Right cardiac atrium (tissue), 5 donors: ENCODE results near the gene CLDN14. TPM values are rescaled to one million over a fixed set of nuclear protein-coding genes. Genes with fewer than 3 reads are reported as not detected.
A peak's percentile ranks its signal among the peaks of the same experiment; 100 is the strongest.

Experiments
- ATAC-seq, 2 donors: fragments of 200-7000 bp; cut with Tn5 transposase; one replicate each; pipeline versions ENCODE4 v1.8.0 to v1.9.1; 2020; ENCODE audit warnings: moderate library complexity in 2 of 2, mild to moderate bottlenecking in 1 of 2
- DNase-seq, 3 donors: peaks; one replicate each; pipeline ENCODE4 v3.0.0-alpha.2; 2020
- H3K27ac ChIP-seq: one replicate; pipeline ENCODE4 v1.5.1; 2013; ENCODE audit warnings: mild to moderate bottlenecking, low read length, control low read depth, moderate library complexity
- H3K27me3 ChIP-seq: one replicate; pipeline ENCODE4 v1.6.1; 2013; ENCODE audit not compliant: control insufficient read depth, insufficient read depth
- H3K4me1 ChIP-seq: one replicate; pipeline ENCODE4 v1.6.1; 2013; ENCODE audit warnings: low read length; ENCODE audit not compliant: control insufficient read depth, insufficient read depth
- H3K4me3 ChIP-seq: one replicate; pipeline ENCODE4 v1.5.1; 2013; ENCODE audit warnings: low read length, control low read depth
- H3K9me3 ChIP-seq: one replicate; pipeline ENCODE4 v1.6.1; 2013; ENCODE audit warnings: low read length; ENCODE audit not compliant: control insufficient read depth
- WGBS: extraction: QIAGEN DNeasy Blood & Tissue Kit; methylation state at CpG from one replicate; pipeline ENCODE4 v1.1.7; 2013; 5-methylcytosine and 5-hydroxymethylcytosine counted together
- intact Hi-C, 4 donors: fragments of 100-400 bp; cut with DNase I; formaldehyde crosslinking; loops; one replicate each; pipeline versions ENCODE4 v1.11.0 to v1.14.0; 2022 to 2023
- long read RNA-seq, 4 donors: library from polyadenylated mRNA; unstranded; transcript quantifications; one replicate each; pipeline ENCODE4 v2.0.0, GENCODE V29; 2020 to 2021
- polyA plus RNA-seq: library from polyadenylated mRNA; stranded (reverse); fragments of 200-250 nt; gene quantifications from one replicate; pipeline ENCODE4 v1.2.3, GENCODE V29; 2013
- total RNA-seq, 4 donors: library from RNA; stranded (reverse); fragmentation: NEBNext Ultra II Directional; extraction: Animal tissue kit (Norgen Biotek cat#: 25700); gene quantifications; one replicate each; pipeline ENCODE4 v1.2.1, GENCODE V29; 2021
- donor health status: healthy with polysubstance abuse.
- donor health status: DM: no; HTN: yes; CAD: no.
- donor health status: DM: no; HTN: no; CAD: no.
- donor health status: DM: no; HTN: yes; CAD: no; lungs with severe emphysema.
- donor health status: DM: yes; HTN: yes; CAD: no.

The CLDN14 gene
- total RNA-seq (not detected), polyA plus RNA-seq (not detected)
- long read RNA-seq, donor 1, partial matches to known transcripts: 0 of 2 reads
- long read RNA-seq, donor 1, other reads (novel, unspliced or antisense): 1 of 2 reads
- long read RNA-seq, donor 2: 0 reads
- long read RNA-seq, donor 3, partial matches to known transcripts: 0 of 1 reads
- long read RNA-seq, donor 3, other reads (novel, unspliced or antisense): 1 of 1 reads
- long read RNA-seq, donor 4: 0 reads

- ATAC-seq (peak in 1 of 2 donors; percentile 41), DNase-seq (peak in 2 of 3 donors; percentile 65 to 68)
- intact Hi-C loops: no loop called here
Observed at GRCh38 chr21:36479415-36480402, at the start of gene CLDN14. Gene CLDN14, minus strand, starts transcription at chr21:36480122. Its CDS starts 18,427 bp downstream, at chr21:36461695.

GRCh38 chr21:36528716-36529115, 48.8 kb upstream of the CLDN14 start:
- H3K4me3 ChIP-seq: no peak overlapping the region
- H3K4me1 ChIP-seq: no peaks in the 10 kb centered on the region
- H3K27me3 ChIP-seq: no peaks in the 10 kb centered on the region
- no peak for DNase-seq
- H3K9me3 ChIP-seq: no peaks in the 10 kb centered on the region
- H3K27ac ChIP-seq: no peak overlapping the region
- 79% methylated on average over 6 of the region's 6 CpGs for WGBS
- intact Hi-C loops: no loop called here
- no peak for ATAC-seq

More at GRCh38 chr21:36479415-36480402, at the start of gene CLDN14:
- Histone ChIP-seq H3K4me1 (no peaks in the 10 kb centered on the region), H3K27ac (no peak within 1 kb of the TSS), H3K4me3 (no peak within 1 kb of the TSS), H3K27me3 (no peaks in the 10 kb centered on the region), H3K9me3 (no peaks in the 10 kb centered on the region)
- WGBS: 69% methylated on average over 25 of the region's 25 CpGs

- 86% methylated on average over 6 of the region's 6 CpGs for WGBS
- Histone ChIP-seq H3K4me3 (no peak overlapping the region), H3K27me3 (no peaks in the 10 kb centered on the region), H3K27ac (no peak overlapping the region), H3K9me3 (no peaks in the 10 kb centered on the region), H3K4me1 (no peaks in the 10 kb centered on the region)
- intact Hi-C loops: no loop called here
- ATAC-seq: no peak
- no peak for DNase-seq
Observed at GRCh38 chr21:36527317-36527716, 47.4 kb upstream of the CLDN14 start.

- DNase-seq (no peak), ATAC-seq (no peak)
- WGBS: 93% methylated on average over 4 of the region's 4 CpGs
- Histone ChIP-seq H3K4me3 (no peak overlapping the region), H3K27ac (no peak overlapping the region), H3K9me3 (no peaks in the 10 kb centered on the region), H3K4me1 (no peaks in the 10 kb centered on the region), H3K27me3 (no peaks in the 10 kb centered on the region)
- intact Hi-C loops: no loop called here
Observed at GRCh38 chr21:36526104-36526503, 46.2 kb upstream of the CLDN14 start.

- H3K27ac ChIP-seq: no peak overlapping the region
- H3K4me3 ChIP-seq: no peak overlapping the region
- H3K9me3 ChIP-seq: no peaks in the 10 kb centered on the region
- 64% methylated on average over 9 of the region's 9 CpGs for WGBS
- no peaks in the 10 kb centered on the region for H3K27me3 ChIP-seq
- peak in 1 of 2 donors; percentile 31 for ATAC-seq
- intact Hi-C loops: no loop called here
- H3K4me1 ChIP-seq: no peaks in the 10 kb centered on the region
- DNase-seq: peak in 1 of 3 donors; percentile 35
Observed at GRCh38 chr21:36524477-36524876, 44.6 kb upstream of the CLDN14 start.

GRCh38 chr21:36522219-36522808, 42.4 kb upstream of the CLDN14 start:
- no peak overlapping the region for H3K27ac ChIP-seq
- DNase-seq (no peak), ATAC-seq (no peak)
- 84% methylated on average over 14 of the region's 14 CpGs for WGBS
- no peaks in the 10 kb centered on the region for H3K27me3 ChIP-seq
- intact Hi-C loops: no loop called here
- H3K4me3 ChIP-seq: no peak overlapping the region
- no peaks in the 10 kb centered on the region for H3K9me3 ChIP-seq
- H3K4me1 ChIP-seq: no peaks in the 10 kb centered on the region

- ATAC-seq (no peak), DNase-seq (no peak)
- 77% methylated on average over 10 of the region's 10 CpGs for WGBS
- no peak overlapping the region for H3K27ac ChIP-seq
- H3K27me3 ChIP-seq: no peaks in the 10 kb centered on the region
- intact Hi-C loops: no loop called here
- H3K9me3 ChIP-seq: no peaks in the 10 kb centered on the region
- H3K4me1 ChIP-seq: no peaks in the 10 kb centered on the region
- H3K4me3 ChIP-seq: no peak overlapping the region
Observed at GRCh38 chr21:36518883-36519492, 39.1 kb upstream of the CLDN14 start.

- Histone ChIP-seq H3K27me3 (no peaks in the 10 kb centered on the region), H3K4me3 (no peak overlapping the region), H3K27ac (no peak overlapping the region), H3K9me3 (no peaks in the 10 kb centered on the region), H3K4me1 (no peaks in the 10 kb centered on the region)
- ATAC-seq (no peak), DNase-seq (no peak)
- intact Hi-C loops: no loop called here
- 86% methylated on average over 6 of the region's 6 CpGs for WGBS
Observed at GRCh38 chr21:36517366-36518075, 37.6 kb upstream of the CLDN14 start.

GRCh38 chr21:36516281-36516680, 36.4 kb upstream of the CLDN14 start:
- 72% methylated on average over 3 of the region's 3 CpGs for WGBS
- no peak for DNase-seq
- Histone ChIP-seq H3K9me3 (no peaks in the 10 kb centered on the region), H3K27me3 (no peaks in the 10 kb centered on the region), H3K4me3 (no peak overlapping the region), H3K4me1 (no peaks in the 10 kb centered on the region), H3K27ac (no peak overlapping the region)
- no peak for ATAC-seq
- intact Hi-C loops: no loop called here

- no peak overlapping the region for H3K4me3 ChIP-seq
- 74% methylated on average over 1 of the region's 1 CpG for WGBS
- H3K4me1 ChIP-seq: no peaks in the 10 kb centered on the region
- no peak for ATAC-seq
- no peaks in the 10 kb centered on the region for H3K27me3 ChIP-seq
- no peak for DNase-seq
- no peaks in the 10 kb centered on the region for H3K9me3 ChIP-seq
- intact Hi-C loops: no loop called here
- no peak overlapping the region for H3K27ac ChIP-seq
Observed at GRCh38 chr21:36513430-36513829, 33.5 kb upstream of the CLDN14 start.
